Activated CD4-positive, alpha-beta memory T cell treated with anti-CD3 and anti-CD28 coated beads for 36 hours (primary cell): ENCODE data around the gene SLC30A3. TPM values are rescaled to one million over a fixed set of nuclear protein-coding genes. Genes with fewer than 3 reads are reported as not detected.
A peak's percentile ranks its signal among the peaks of the same experiment; 100 is the strongest.
"Not testable (repeated sequence)": the region's sequence is repeated elsewhere in the genome, so short reads cannot be mapped to it uniquely, and the experiment has no call there.

Experiments used
- CTCF ChIA-PET: fragments of 350-600 bp; sonication (Branson Sonifier 250); formaldehyde crosslinking; loops from one replicate; lab custom pipeline; 2021; ENCODE audit warnings: antibody characterized with exemption, inconsistent platforms; lab: Charles Lee
- POLR2A ChIA-PET: fragments of 350-600 bp; sonication (Branson Sonifier 250); formaldehyde crosslinking; loops from one replicate; lab custom pipeline; 2021; ENCODE audit warnings: antibody characterized with exemption; lab: Charles Lee
- DNase-seq: peaks from one replicate; pipeline ENCODE4 v3.0.0-alpha.2; 2020
- H3K27ac Mint-ChIP-seq: one replicate; pipeline ENCODE4 v1.8.0; 2021; ENCODE audit warnings: mixed read lengths
- H3K27me3 Mint-ChIP-seq: one replicate; pipeline ENCODE4 v1.8.0; 2021; ENCODE audit warnings: mixed read lengths
- H3K36me3 Mint-ChIP-seq: one replicate; pipeline ENCODE4 v1.8.0; 2021; ENCODE audit warnings: mixed read lengths
- H3K4me1 Mint-ChIP-seq: one replicate; pipeline ENCODE4 v1.8.0; 2021; ENCODE audit warnings: low read depth, mixed read lengths
- H3K4me3 Mint-ChIP-seq: one replicate; pipeline ENCODE4 v1.8.0; 2021; ENCODE audit warnings: mild to moderate bottlenecking, mixed read lengths
- H3K9me3 Mint-ChIP-seq: one replicate; pipeline ENCODE4 v1.8.0; 2021; ENCODE audit warnings: mixed read lengths
- intact Hi-C: fragments of 100-400 bp; cut with micrococcal nuclease; formaldehyde crosslinking; loops from one replicate; pipeline ENCODE4 v1.15.1; 2023
- total RNA-seq, 2 experiments: library from RNA; stranded (reverse); gene quantifications; one replicate each; pipeline ENCODE4 v1.2.3, GENCODE V29; 2021

Gene SLC30A3
- total RNA-seq, 2 experiments from 2014 or later, result 0.86 to 0.90 TPM

DNA sequence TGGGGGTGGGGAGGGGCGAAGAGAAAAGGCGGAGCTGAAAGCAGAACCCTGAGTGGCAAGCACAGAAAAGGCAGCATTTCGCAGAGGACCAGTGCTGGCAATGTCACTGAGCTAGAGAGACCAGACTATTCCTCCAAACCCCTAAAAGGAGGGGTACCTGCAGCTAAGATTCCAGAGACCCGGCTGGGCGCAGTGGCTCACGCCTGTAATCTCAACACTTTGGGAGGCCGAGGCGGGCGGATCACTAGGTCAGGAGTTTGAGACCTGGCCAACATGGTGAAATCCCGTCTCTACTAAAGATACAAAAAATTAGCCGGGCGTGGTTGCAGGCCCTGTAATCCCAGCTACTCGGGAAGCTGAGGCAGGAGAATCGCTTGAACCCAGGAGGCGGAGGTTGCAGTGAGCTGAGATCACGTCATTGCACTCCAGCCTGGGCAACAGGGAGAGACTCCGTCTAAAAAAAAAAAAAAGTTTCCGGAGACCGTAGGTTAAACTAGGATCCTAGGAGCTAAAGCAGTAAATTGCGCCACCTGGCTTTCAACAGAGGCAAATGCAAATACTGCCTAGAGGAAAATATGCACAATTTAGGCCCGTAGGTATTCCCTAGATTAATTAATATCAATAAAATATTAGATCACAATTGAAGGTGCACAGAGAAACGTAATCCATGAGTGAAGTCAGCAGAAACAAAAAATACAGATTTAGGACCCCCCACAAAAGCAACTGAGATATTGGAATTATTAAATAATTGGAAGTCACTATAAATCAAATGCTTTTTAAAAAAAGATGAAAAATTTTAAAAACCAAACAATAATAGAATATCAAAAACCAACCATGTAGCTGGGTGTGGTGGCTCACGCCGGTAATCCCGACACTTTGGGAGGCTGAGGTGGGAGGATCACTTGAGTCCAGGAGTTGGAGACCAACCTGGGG, 40.5 kb upstream of the SLC30A3 start:
- Mint-ChIP-seq H3K4me1 (peaks cover 8% of the 10 kb centered on the region), H3K36me3 (peaks cover under 1% of the 10 kb centered on the region), H3K4me3 (peak overlapping the region; percentile 55), H3K27ac (no peak overlapping the region), H3K27me3 (peaks cover 27% of the 10 kb centered on the region), H3K9me3 (no peaks in the 10 kb centered on the region)
- intact Hi-C loops, result loop anchor here (1.0 kb wide), 3 partner anchors 53 to 342 kb away; no protein-coding TSS in a partner anchor
- CTCF ChIA-PET, result interaction anchor here (0.6 to 5.6 kb wide), 58 partner anchors 8 to 907 kb away, joined by 3 to 94 read pairs (median 4); partner anchors contain the start of genes ABHD1, ATRAID, MPV17 and PPM1G
- peak; percentile 48 for DNase-seq
- POLR2A ChIA-PET, result interaction anchor here (0.5 to 1.4 kb wide), 4 partner anchors 19 to 626 kb away, joined by 3 to 10 read pairs (median 4); partner anchors contain the start of gene MPV17

- DNase-seq, POLR2A ChIA-PET, intact Hi-C loops, H3K27ac Mint-ChIP-seq, H3K4me1 Mint-ChIP-seq, H3K4me3 Mint-ChIP-seq, H3K36me3 Mint-ChIP-seq, H3K9me3 Mint-ChIP-seq: not testable (repeated sequence)
- CTCF ChIA-PET, result interaction anchor here (1.6 to 5.6 kb wide), 2 partner anchors 18 to 35 kb away, joined by 4 to 94 read pairs; partner anchors contain the start of gene TRIM54
- peaks cover 18% of the 10 kb centered on the region for H3K27me3 Mint-ChIP-seq
These were observed 37.8 kb upstream of the SLC30A3 start for GRCh38 chr2:27300606-27301005.

DNA sequence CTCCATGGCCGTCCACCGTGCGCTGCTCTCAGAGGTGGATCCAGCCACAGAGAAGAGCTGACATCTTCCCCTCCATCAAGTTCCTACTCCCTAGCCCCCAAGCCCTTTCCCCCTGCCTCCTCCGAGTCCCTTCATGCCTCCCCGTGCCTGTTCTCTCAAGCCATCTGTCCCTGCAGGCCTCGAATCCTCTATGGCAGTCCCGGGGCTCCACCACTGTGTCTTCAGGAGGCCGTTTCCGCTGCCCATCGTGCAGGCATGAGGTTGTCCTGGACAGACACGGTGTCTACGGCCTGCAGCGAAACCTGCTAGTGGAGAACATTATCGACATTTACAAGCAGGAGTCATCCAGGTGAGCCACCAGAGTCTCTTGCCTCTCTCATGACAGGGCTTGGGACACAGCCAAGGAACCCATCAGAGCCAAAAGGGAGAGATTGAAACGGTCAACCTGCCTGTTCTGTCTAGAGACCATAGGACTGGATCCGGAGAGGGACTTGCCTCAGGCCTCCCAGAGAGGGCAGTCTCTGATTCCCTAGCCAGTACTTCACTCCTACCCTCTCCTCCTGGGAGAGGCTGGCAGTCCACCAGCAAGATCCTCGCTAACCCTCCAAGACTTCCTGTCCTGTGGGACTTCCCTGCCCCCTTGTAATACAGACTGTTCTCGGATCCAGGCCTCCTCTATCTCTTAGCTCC, 35.7 kb upstream of the SLC30A3 start:
- DNase-seq, result no peak
- Mint-ChIP-seq H3K27ac (no peak overlapping the region), H3K4me3 (no peak overlapping the region), H3K9me3 (no peaks in the 10 kb centered on the region), H3K36me3 (no peaks in the 10 kb centered on the region), H3K4me1 (no peaks in the 10 kb centered on the region), H3K27me3 (peaks cover 10% of the 10 kb centered on the region)
- ChIA-PET CTCF (interaction anchor here (0.6 to 2.1 kb wide), 5 partner anchors 18 to 337 kb away, joined by 3 to 14 read pairs (median 4); no protein-coding TSS in a partner anchor), POLR2A (no interaction called here)
- intact Hi-C loops, result no loop called here

- POLR2A ChIA-PET, result no interaction called here
- H3K9me3 Mint-ChIP-seq, result no peaks in the 10 kb centered on the region
These were observed 34.3 kb upstream of the SLC30A3 start for GRCh38 chr2:27297195-27297594.

DNA sequence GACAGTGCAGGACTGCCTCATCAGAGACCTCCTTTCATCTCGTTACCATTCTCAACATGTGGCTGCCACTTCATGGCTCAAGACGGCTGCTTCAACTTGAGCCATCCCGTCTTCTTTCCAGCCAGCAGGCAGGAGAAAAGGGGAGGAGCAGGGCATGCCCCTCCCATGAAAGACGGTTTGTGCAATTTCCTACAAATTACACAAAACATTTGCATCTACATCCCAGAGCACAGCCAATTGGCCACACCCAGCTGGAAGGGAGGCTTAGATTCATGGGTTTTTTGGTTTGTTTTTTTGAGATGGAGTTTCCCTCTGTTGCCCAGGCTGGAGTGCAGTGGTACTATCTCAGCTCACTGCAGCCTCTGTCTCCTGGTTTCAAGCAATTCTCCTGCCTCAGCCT, 33.6 kb upstream of the SLC30A3 start:
- ChIA-PET POLR2A (no interaction called here), CTCF (interaction anchor here (1.2 to 1.4 kb wide), 2 partner anchors 16 to 450 kb away, joined by 3 to 7 read pairs; no protein-coding TSS in a partner anchor)
- no peaks in the 10 kb centered on the region for H3K9me3 Mint-ChIP-seq
- H3K27me3 Mint-ChIP-seq, result peaks cover 17% of the 10 kb centered on the region
- no peak overlapping the region for H3K4me3 Mint-ChIP-seq
- intact Hi-C loops, result no loop called here
- DNase-seq, result no peak
- no peaks in the 10 kb centered on the region for H3K36me3 Mint-ChIP-seq
- no peaks in the 10 kb centered on the region for H3K4me1 Mint-ChIP-seq
- no peak overlapping the region for H3K27ac Mint-ChIP-seq

More at GRCh38 chr2:27297195-27297594, 34.3 kb upstream of the SLC30A3 start:
- H3K4me3 Mint-ChIP-seq, result no peak overlapping the region
- intact Hi-C loops, result no loop called here
- CTCF ChIA-PET, result interaction anchor here (1.4 kb wide), 1 partner anchor 17 kb away, joined by 7 read pairs; no protein-coding TSS in a partner anchor
- no peaks in the 10 kb centered on the region for H3K4me1 Mint-ChIP-seq
- DNase-seq, result no peak
- peaks cover 15% of the 10 kb centered on the region for H3K27me3 Mint-ChIP-seq
- no peaks in the 10 kb centered on the region for H3K36me3 Mint-ChIP-seq
- no peak overlapping the region for H3K27ac Mint-ChIP-seq

- ChIA-PET POLR2A (no interaction called here), CTCF (interaction anchor here (1.3 kb wide), 1 partner anchor 8 kb away, joined by 3 read pairs; no protein-coding TSS in a partner anchor)
These were observed 32.1 kb upstream of the SLC30A3 start for GRCh38 chr2:27294928-27295327.

GRCh38 chr2:27291865-27292264, 29.0 kb upstream of the SLC30A3 start:
- Mint-ChIP-seq H3K4me3 (no peak overlapping the region), H3K36me3 (no peaks in the 10 kb centered on the region), H3K4me1 (no peaks in the 10 kb centered on the region), H3K9me3 (no peaks in the 10 kb centered on the region), H3K27me3 (peaks cover 11% of the 10 kb centered on the region), H3K27ac (no peak overlapping the region)
- intact Hi-C loops, result no loop called here
- POLR2A ChIA-PET, result no interaction called here
- DNase-seq, result no peak
- CTCF ChIA-PET, result interaction anchor here (2.8 to 3.0 kb wide), 2 partner anchors 11 to 12 kb away, joined by 16 to 18 read pairs; no protein-coding TSS in a partner anchor

More at GRCh38 chr2:27294928-27295327, 32.1 kb upstream of the SLC30A3 start:
- no peak for DNase-seq
- H3K27ac Mint-ChIP-seq, result no peak overlapping the region
- no peaks in the 10 kb centered on the region for H3K36me3 Mint-ChIP-seq
- no peaks in the 10 kb centered on the region for H3K9me3 Mint-ChIP-seq
- no peaks in the 10 kb centered on the region for H3K4me1 Mint-ChIP-seq
- intact Hi-C loops, result no loop called here
- no peak overlapping the region for H3K4me3 Mint-ChIP-seq
- H3K27me3 Mint-ChIP-seq, result peaks cover 17% of the 10 kb centered on the region

GRCh38 chr2:27290549-27290948, 27.7 kb upstream of the SLC30A3 start:
- CTCF ChIA-PET, result interaction anchor here (0.9 kb wide), 1 partner anchor 10 kb away, joined by 3 read pairs; no protein-coding TSS in a partner anchor
- no peak for DNase-seq
- intact Hi-C loops, result no loop called here
- no peak overlapping the region for H3K4me3 Mint-ChIP-seq
- no peaks in the 10 kb centered on the region for H3K4me1 Mint-ChIP-seq
- peaks cover 11% of the 10 kb centered on the region for H3K27me3 Mint-ChIP-seq
- no peaks in the 10 kb centered on the region for H3K36me3 Mint-ChIP-seq
- no peaks in the 10 kb centered on the region for H3K9me3 Mint-ChIP-seq
- POLR2A ChIA-PET, result no interaction called here
- no peak overlapping the region for H3K27ac Mint-ChIP-seq

DNA sequence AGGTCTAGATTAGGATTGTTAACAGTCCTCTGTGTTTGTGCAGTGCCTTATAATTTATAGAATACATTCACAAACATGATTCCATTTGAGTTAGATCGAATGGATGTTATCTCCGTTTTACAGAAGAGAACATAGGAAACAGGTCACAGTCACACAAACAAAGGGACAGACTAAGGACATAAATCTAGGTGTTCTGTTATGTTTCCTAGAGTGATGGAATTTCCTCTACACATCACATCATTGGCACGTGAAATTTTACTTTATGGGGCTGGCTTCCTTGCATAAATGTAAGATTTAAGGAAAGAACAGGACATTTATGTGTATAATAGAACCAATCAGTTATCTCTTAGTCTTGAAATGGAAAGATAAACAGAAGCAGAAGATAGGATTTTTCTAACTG, 25.8 kb upstream of the SLC30A3 start:
- Mint-ChIP-seq H3K27me3 (peaks cover 11% of the 10 kb centered on the region), H3K9me3 (no peaks in the 10 kb centered on the region), H3K36me3 (no peaks in the 10 kb centered on the region), H3K4me3 (no peak overlapping the region), H3K27ac (no peak overlapping the region), H3K4me1 (no peaks in the 10 kb centered on the region)
- DNase-seq, result no peak
- ChIA-PET POLR2A (no interaction called here), CTCF (interaction anchor here (1.4 kb wide), 1 partner anchor 9 kb away, joined by 8 read pairs; no protein-coding TSS in a partner anchor)
- intact Hi-C loops, result no loop called here

DNA sequence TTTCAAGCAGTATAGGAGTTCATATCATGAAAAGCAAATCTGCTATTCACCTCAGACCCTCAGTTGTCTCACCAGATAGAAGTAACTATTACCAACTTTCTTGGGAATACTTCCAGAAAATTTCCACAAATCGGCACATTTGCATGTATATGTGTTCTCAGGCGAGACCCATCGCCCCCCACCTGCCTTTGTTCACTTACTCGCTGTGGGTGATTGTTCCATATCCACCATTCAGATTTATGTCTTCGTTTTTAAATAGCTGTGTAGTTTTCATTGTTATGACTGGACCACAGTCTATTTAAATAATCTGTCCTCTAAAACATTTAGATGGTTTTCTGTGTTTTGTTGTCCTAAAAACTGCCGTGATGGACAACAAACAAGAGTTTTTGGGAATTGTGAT, 22.6 kb upstream of the SLC30A3 start:
- CTCF ChIA-PET, result interaction anchor here (0.8 to 7.5 kb wide), 3 partner anchors 18 to 324 kb away, joined by 3 to 94 read pairs (median 4); no protein-coding TSS in a partner anchor
- Mint-ChIP-seq H3K27ac (no peak overlapping the region), H3K27me3 (peaks cover 18% of the 10 kb centered on the region), H3K9me3 (no peaks in the 10 kb centered on the region), H3K36me3 (no peaks in the 10 kb centered on the region), H3K4me1 (no peaks in the 10 kb centered on the region), H3K4me3 (no peak overlapping the region)
- no peak for DNase-seq
- intact Hi-C loops, result no loop called here
- POLR2A ChIA-PET, result no interaction called here

GRCh38 chr2:27284996-27285395, 22.1 kb upstream of the SLC30A3 start:
- Mint-ChIP-seq H3K4me1 (peaks cover under 1% of the 10 kb centered on the region), H3K4me3 (no peak overlapping the region), H3K27ac (no peak overlapping the region), H3K27me3 (peaks cover 18% of the 10 kb centered on the region), H3K9me3 (no peaks in the 10 kb centered on the region), H3K36me3 (no peaks in the 10 kb centered on the region)
- no peak for DNase-seq
- intact Hi-C loops, result no loop called here
- ChIA-PET CTCF (interaction anchor here (0.6 to 7.5 kb wide), 3 partner anchors 18 to 323 kb away, joined by 3 to 94 read pairs (median 4); no protein-coding TSS in a partner anchor), POLR2A (no interaction called here)
